HepG2 (cell line): Measurements from ENCODE around the gene CRYBA2. TPM values are rescaled to one million over a fixed set of nuclear protein-coding genes. Genes with fewer than 3 reads are reported as not detected.

ENCODE experiments used
- BORCS8-MEF2B ChIP-seq: sonication (generic); formaldehyde crosslinking; IDR thresholded peaks from 2 replicates; pipeline ENCODE4 v1.8.0; 2022; ENCODE audit warnings: mild to moderate bottlenecking, missing genetic modification reagents
- CBX2 ChIP-seq, 2 experiments: fragments of 200-600 bp in 1 of 2; sonication (generic); formaldehyde crosslinking in 1 of 2; IDR thresholded peaks; 2 replicates each; pipeline versions ENCODE4 v1.7.0 to v1.8.1; 2018 to 2022; ENCODE audit warnings: low read depth in 2 of 2, low read length in 1 of 2, mild to moderate bottlenecking in 1 of 2, missing genetic modification reagents in 1 of 2
- HOXA9 ChIP-seq: sonication (generic); formaldehyde crosslinking; IDR thresholded peaks from 2 replicates; pipeline ENCODE4 v1.8.1; 2022; ENCODE audit warnings: missing genetic modification reagents, mild to moderate bottlenecking, moderate library complexity, borderline replicate concordance
- JDP2 ChIP-seq: sonication (generic); formaldehyde crosslinking; IDR thresholded peaks from 2 replicates; pipeline ENCODE4 v1.8.1; 2022; ENCODE audit warnings: missing genetic modification reagents, borderline replicate concordance
- KAT8 ChIP-seq: IDR thresholded peaks from 2 replicates; pipeline ENCODE4 v1.6.1; 2016; ENCODE audit warnings: missing genetic modification reagents, missing compliant biosample characterization
- KMT2B ChIP-seq: IDR thresholded peaks from 2 replicates; pipeline ENCODE4 v1.6.1; 2016; ENCODE audit warnings: missing genetic modification reagents, missing compliant biosample characterization
- MAFK ChIP-seq, 2 experiments: IDR thresholded peaks in 1 of 2; conservative IDR thresholded peaks in 1 of 2; 2 replicates each; pipeline ENCODE4 v1.6.1; 2011; ENCODE audit warnings: improper control_type of control experiment in 2 of 2, low read length in 2 of 2
- MBNL3 ChIP-seq: fragments of 250-450 bp; sonication (Bioruptor Pico); conservative IDR thresholded peaks from 2 replicates; pipeline ENCODE4 v1.8.0; 2022; ENCODE audit warnings: mild to moderate bottlenecking, inconsistent platforms
- MNT ChIP-seq: fragments of 450-650 bp; IDR thresholded peaks from 2 replicates; pipeline ENCODE4 v1.6.1; 2016
- NKX3-1 ChIP-seq: sonication (generic); formaldehyde crosslinking; IDR thresholded peaks from 2 replicates; pipeline ENCODE4 v1.5.0; 2020; ENCODE audit warnings: missing genetic modification reagents
- PAX8 ChIP-seq: sonication (generic); formaldehyde crosslinking; IDR thresholded peaks from 2 replicates; pipeline ENCODE4 v1.8.0; 2022; ENCODE audit warnings: mild to moderate bottlenecking, missing genetic modification reagents, borderline replicate concordance
- PCBP2 ChIP-seq: fragments of 200-400 bp; formaldehyde crosslinking; optimal IDR thresholded peaks from 2 replicates; pipeline ENCODE3; 2018; ENCODE audit warnings: low read length, low read depth; ENCODE audit not compliant: poor library complexity, severe bottlenecking
- PHF5A ChIP-seq: IDR thresholded peaks from one replicate; pipeline ENCODE4 v1.6.1; 2018; ENCODE audit warnings: low read depth, missing genetic modification reagents; ENCODE audit not compliant: unreplicated experiment
- PHF8 ChIP-seq: sonication (generic); formaldehyde crosslinking; IDR thresholded peaks from 2 replicates; pipeline ENCODE4 v1.5.0; 2020; ENCODE audit warnings: missing genetic modification reagents
- PLSCR1 ChIP-seq: sonication (generic); formaldehyde crosslinking; IDR thresholded peaks from 2 replicates; pipeline ENCODE4 v1.5.0; 2020; ENCODE audit warnings: missing genetic modification reagents, mild to moderate bottlenecking, borderline replicate concordance
- POLR2AphosphoS2 ChIP-seq: IDR thresholded peaks from 2 replicates; pipeline ENCODE4 v1.6.1; 2011; ENCODE audit warnings: low read depth, low read length, improper control_type of control experiment
- RFX5 ChIP-seq: IDR thresholded peaks from 2 replicates; pipeline ENCODE4 v1.6.1; 2011; ENCODE audit warnings: low read depth, low read length, improper control_type of control experiment
- RFXAP ChIP-seq: sonication (generic); formaldehyde crosslinking; IDR thresholded peaks from 2 replicates; pipeline ENCODE4 v1.4.0; 2020; ENCODE audit warnings: missing genetic modification reagents, borderline replicate concordance
- SOX6 ChIP-seq, 2 experiments: fragments of 450-650 bp in 1 of 2; sonication (generic) in 1 of 2; formaldehyde crosslinking in 1 of 2; IDR thresholded peaks; 2 replicates each; pipeline versions ENCODE4 v1.4.0 to v1.6.1; 2017 to 2020; ENCODE audit warnings: antibody characterized with exemption in 1 of 2, mild to moderate bottlenecking in 1 of 2, missing genetic modification reagents in 1 of 2
- SRF ChIP-seq: IDR thresholded peaks from 2 replicates; pipeline ENCODE4 v1.6.1; 2011; ENCODE audit warnings: mild to moderate bottlenecking, low read depth, low read length, moderate library complexity
- TSC22D2 ChIP-seq: sonication (generic); formaldehyde crosslinking; IDR thresholded peaks from 2 replicates; pipeline ENCODE4 v1.5.1; 2020; ENCODE audit warnings: missing genetic modification reagents, mild to moderate bottlenecking, borderline replicate concordance
- WIZ ChIP-seq: sonication (generic); formaldehyde crosslinking; IDR thresholded peaks from 2 replicates; pipeline ENCODE4 v1.5.1; 2020; ENCODE audit warnings: mild to moderate bottlenecking, missing genetic modification reagents
- ZFX ChIP-seq: sonication (generic); formaldehyde crosslinking; IDR thresholded peaks from 2 replicates; pipeline ENCODE4 v1.4.0; 2020; ENCODE audit warnings: mild to moderate bottlenecking, low read depth, missing genetic modification reagents, moderate library complexity
- ZKSCAN8 ChIP-seq: IDR thresholded peaks from 2 replicates; pipeline ENCODE4 v1.6.1; 2016; ENCODE audit warnings: borderline replicate concordance, missing genetic modification reagents, missing compliant biosample characterization
- ZNF205 ChIP-seq: IDR thresholded peaks from 2 replicates; pipeline ENCODE4 v1.6.1; 2018; ENCODE audit warnings: missing biosample characterization, missing genetic modification reagents
- ZNF3 ChIP-seq: IDR thresholded peaks from 2 replicates; pipeline ENCODE4 v1.7.0; 2017; ENCODE audit warnings: inconsistent platforms
- ZNF768 ChIP-seq: sonication (generic); formaldehyde crosslinking; IDR thresholded peaks from 2 replicates; pipeline ENCODE4 v1.4.0; 2020; ENCODE audit warnings: missing genetic modification reagents
- polyA plus RNA-seq, 8 experiments: library from polyadenylated mRNA; depleted of rRNA in 3 of 8; stranded (reverse) in 7 of 8; unstranded in 1 of 8; fragments of >200 nt; fragmentation: Illumina TruSeq in 4 of 8; extraction: Trizol in 4 of 8; gene quantifications; 2 replicates each; pipeline versions ENCODE4 v1.2.1 to v1.2.3, GENCODE V29; 2011 to 2016; ENCODE audit warnings: low read depth in 4 of 8, missing spikeins in 1 of 8, mixed read lengths in 1 of 8; ENCODE audit not compliant: insufficient read depth in 1 of 8
- total RNA-seq, 5 experiments: library from RNA; depleted of rRNA; stranded (reverse); fragments of >200 nt; fragmentation: Illumina TruSeq; extraction: Trizol; gene quantifications; 2 replicates each; pipeline ENCODE4 v1.2.3, GENCODE V29; 2016; ENCODE audit warnings: low read depth in 1 of 5

Gene CRYBA2
- total and polyA plus RNA-seq, 2 of the 13 experiments (the other 11 are each of a cell fraction or from before 2014, with no cell fraction given) = not detected

GRCh38 chr2:218979846-218980734, 13.1 kb downstream of the CRYBA2 start (continued):
- TF ChIP-seq SOX6 (IDR thresholded peaks at IDR 0.05) = no peak
- peak; percentile 38; the same call in 1 of the 2 replicates for TF ChIP-seq SOX6 (CRISPR knock-in tag; IDR thresholded peaks at IDR 0.05)
- no peak for TF ChIP-seq MAFK (conservative IDR thresholded peaks at IDR 0.05 in 1 of 2, IDR thresholded peaks at IDR 0.05 in 1 of 2; ENCODE audit: low read length in 2 of 2)
- no peak for TF ChIP-seq MNT
- 0 out of 2 replicates have a peak, but pooled peaks have one; percentile 35 for TF ChIP-seq ZNF205 (CRISPR knock-in tag)
- no peak for TF ChIP-seq PLSCR1 (CRISPR knock-in tag)
- no peak for TF ChIP-seq CBX2 (IDR thresholded peaks at IDR 0.05; ENCODE audit: low read depth, low read length)
- peak; percentile 80 for TF ChIP-seq CBX2 (CRISPR knock-in tag; IDR thresholded peaks at IDR 0.05; ENCODE audit: low read depth)
- TF ChIP-seq BORCS8-MEF2B (CRISPR knock-in tag) = 0 out of 2 replicates have a peak, but pooled peaks have one; percentile 54
- TF ChIP-seq RFX5 = no peak
- 0 out of 2 replicates have a peak, but pooled peaks have one; percentile 35 for TF ChIP-seq RFXAP (CRISPR knock-in tag)
- peak; percentile 41; the same call in 1 of the 2 replicates for TF ChIP-seq ZNF768 (CRISPR knock-in tag)
- peak; percentile 27 for TF ChIP-seq PCBP2
- TF ChIP-seq MBNL3 = no peak
- TF ChIP-seq ZFX (CRISPR knock-in tag) = peak; percentile 53; the same call in 1 of the 2 replicates
- no peak for TF ChIP-seq NKX3-1 (CRISPR knock-in tag)
- no peak for TF ChIP-seq POLR2AphosphoS2
- peak; percentile 20; the same call in 1 of the 2 replicates for TF ChIP-seq PHF8 (CRISPR knock-in tag)
- 0 out of 2 replicates have a peak, but pooled peaks have one; percentile 33 for TF ChIP-seq TSC22D2 (CRISPR knock-in tag)
- TF ChIP-seq KAT8 = peak; percentile 43; the same call in 1 of the 2 replicates
- no peak for TF ChIP-seq HOXA9 (CRISPR knock-in tag)
- TF ChIP-seq ZKSCAN8 (CRISPR knock-in tag) = no peak
- TF ChIP-seq PAX8 (CRISPR knock-in tag) = no peak
- no peak for TF ChIP-seq ZNF3 (CRISPR knock-in tag)
- no peak for TF ChIP-seq SRF
- 0 out of 2 replicates have a peak, but pooled peaks have one; percentile 36 for TF ChIP-seq KMT2B (CRISPR knock-in tag)
- TF ChIP-seq PHF5A = peak; percentile 38
- no peak for TF ChIP-seq WIZ (CRISPR knock-in tag)
- TF ChIP-seq JDP2 = no peak
